DMS53 treated with DMSO at 0.1 percent for 48 hours (cell line): ENCODE measurements around the gene RSRC2.

Experiments used
- DNase-seq: peaks from one replicate; lab custom pipeline; 2025; ENCODE audit not compliant: unreplicated experiment; lab: John Stamatoyannopoulos, UW

RSRC2 gene

GRCh38 chr12:122454250-122454721, 72.5 kb downstream of the RSRC2 start:
- no peak for DNase-seq
